Cardiac muscle cell (in vitro differentiated cells and primary cell): ENCODE data around the gene TMEM205. TPM values are rescaled to one million over a fixed set of nuclear protein-coding genes. Genes with fewer than 3 reads are reported as not detected.
"Not testable (repeated sequence)": the region's sequence is repeated elsewhere in the genome, so short reads cannot be mapped to it uniquely, and the experiment has no call there.

Source experiments
- DNase-seq, 2 donors: peaks; one replicate each; pipeline versions ENCODE4 v3.0.0 to v3.0.0-alpha.2; 2010 to 2017; ENCODE audit warnings: low read depth in 1 of 2, low spot score in 1 of 2
- H3K27ac ChIP-seq: fragments of 200-600 bp; sonication (generic); 2 replicates; pipeline ENCODE4 v1.5.1; 2016
- H3K27me3 ChIP-seq: fragments of 200-600 bp; sonication (generic); 2 replicates; pipeline ENCODE4 v1.6.0; 2016; ENCODE audit warnings: control low read depth
- H3K36me3 ChIP-seq: fragments of 200-600 bp; sonication (generic); 2 replicates; pipeline ENCODE4 v1.5.1; 2016; ENCODE audit warnings: control low read depth
- H3K4me1 ChIP-seq: fragments of 200-600 bp; sonication (generic); 2 replicates; pipeline ENCODE4 v1.8.1; 2017; ENCODE audit warnings: low read depth, mild to moderate bottlenecking, mixed run types
- H3K4me3 ChIP-seq: fragments of 200-600 bp; sonication (generic); 2 replicates; pipeline ENCODE4 v1.5.1; 2016; ENCODE audit warnings: mild to moderate bottlenecking
- H3K9me3 ChIP-seq: fragments of 200-600 bp; sonication (generic); 2 replicates; pipeline ENCODE4 v1.5.1; 2017; ENCODE audit warnings: low read depth, mild to moderate bottlenecking, control low read depth
- CTCF ChIP-seq: IDR thresholded peaks from 2 replicates; pipeline ENCODE4 v1.5.1; 2012; ENCODE audit warnings: low read depth, mild to moderate bottlenecking, low read length
- polyA plus RNA-seq: library from polyadenylated mRNA; unstranded; fragments of >200 nt; fragmentation: Nextera tagmentation; extraction: Ambion mirVana; gene quantifications from 2 replicates; pipeline ENCODE4 v1.2.1, GENCODE V29; 2016
- total RNA-seq: library from RNA; depleted of rRNA; stranded (reverse); fragments of >200 nt; gene quantifications from 2 replicates; pipeline ENCODE4 v1.2.3, GENCODE V29; 2016

Gene TMEM205
- total and polyA plus RNA-seq, 2 experiments from 2014 or later = 137 to 154 TPM

GRCh38 chr19:11349171-11349570 is 3.1 kb upstream of the TMEM205 start:
- Histone ChIP-seq H3K27ac (no peak overlapping the region), H3K4me3 (no peak overlapping the region), H3K27me3 (no peaks in the 10 kb centered on the region), H3K4me1 (no peaks in the 10 kb centered on the region), H3K36me3 (no peaks in the 10 kb centered on the region), H3K9me3 (no peaks in the 10 kb centered on the region)
- no peak for DNase-seq
- TF ChIP-seq CTCF = no peak

DNA sequence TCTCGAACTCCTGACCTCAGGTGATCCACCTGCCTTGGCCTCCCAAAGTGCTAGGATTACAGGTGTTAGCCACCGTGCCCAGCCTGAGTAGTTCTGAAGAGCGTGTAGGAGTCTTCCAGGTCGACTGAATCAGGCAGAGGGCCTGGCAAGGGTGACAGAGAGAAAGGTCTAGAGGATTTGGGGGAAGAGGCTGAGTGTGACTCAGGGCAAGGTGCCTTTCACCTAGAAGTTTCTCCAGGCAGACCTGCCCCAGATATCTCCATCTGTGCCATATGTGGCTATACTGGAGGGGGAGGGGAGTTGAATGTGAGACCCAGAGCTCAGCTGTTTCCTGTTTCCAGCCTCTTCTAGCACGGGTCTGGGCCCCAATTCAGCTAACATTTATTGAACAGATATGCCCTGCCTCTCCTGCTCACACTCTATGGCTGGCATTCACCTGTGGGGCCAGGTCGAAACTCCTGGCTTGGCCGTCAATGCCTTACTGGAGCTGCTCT is 1.5 kb upstream of the TMEM205 start:
- Histone ChIP-seq H3K27me3 (no peaks in the 10 kb centered on the region), H3K4me3 (no peak overlapping the region), H3K27ac (no peak overlapping the region), H3K4me1 (no peaks in the 10 kb centered on the region), H3K9me3 (no peaks in the 10 kb centered on the region), H3K36me3 (no peaks in the 10 kb centered on the region)
- no peak for DNase-seq
- TF ChIP-seq CTCF = no peak

DNA sequence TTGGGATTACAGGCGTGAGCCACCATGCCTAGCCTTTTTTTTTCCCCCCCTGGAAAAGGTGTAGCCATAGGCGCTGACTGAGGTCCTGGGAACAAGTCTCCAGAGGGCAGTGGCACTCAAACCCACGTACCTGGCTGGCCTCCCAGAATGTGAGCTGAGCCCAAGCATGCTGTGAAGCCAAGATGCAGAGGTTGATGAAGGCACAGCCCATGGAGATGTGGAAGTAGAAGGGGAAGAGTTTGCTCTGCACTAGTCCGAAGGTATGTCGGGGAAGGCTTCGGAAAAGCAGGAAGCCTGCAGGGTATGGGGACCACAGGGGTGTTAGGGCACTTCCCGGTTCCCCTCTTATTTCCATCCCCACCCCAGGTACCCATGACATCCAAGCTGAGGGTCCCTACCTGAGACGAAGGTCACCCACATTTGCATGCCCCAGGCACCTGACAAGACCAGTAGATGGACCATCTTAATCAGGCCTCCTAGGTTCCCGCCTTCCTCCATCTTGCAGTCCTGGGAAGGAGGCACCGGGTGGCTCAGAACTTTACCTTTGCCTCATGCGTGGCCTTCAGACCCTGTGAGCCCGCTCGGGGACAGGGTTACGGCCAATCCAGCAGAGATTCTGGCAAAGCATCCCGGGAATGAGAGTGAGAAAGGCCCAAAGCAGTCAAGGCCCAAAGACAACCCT is 805 bp downstream of the TMEM205 start:
- no peaks in the 10 kb centered on the region for H3K27me3 ChIP-seq
- H3K9me3 ChIP-seq = no peaks in the 10 kb centered on the region
- no peak overlapping the region for H3K27ac ChIP-seq
- H3K4me3 ChIP-seq = peak overlapping the region; percentile 67
- no peaks in the 10 kb centered on the region for H3K4me1 ChIP-seq
- DNase-seq = no peak
- no peak for TF ChIP-seq CTCF
- no peaks in the 10 kb centered on the region for H3K36me3 ChIP-seq

GRCh38 chr19:11342429-11342828 is 3.6 kb downstream of the TMEM205 start:
- no peak for TF ChIP-seq CTCF
- no peak for DNase-seq
- no peak overlapping the region for H3K27ac ChIP-seq
- H3K9me3 ChIP-seq = no peaks in the 10 kb centered on the region
- no peaks in the 10 kb centered on the region for H3K27me3 ChIP-seq
- H3K4me1 ChIP-seq = no peaks in the 10 kb centered on the region
- H3K36me3 ChIP-seq = no peaks in the 10 kb centered on the region
- no peak overlapping the region for H3K4me3 ChIP-seq

DNA sequence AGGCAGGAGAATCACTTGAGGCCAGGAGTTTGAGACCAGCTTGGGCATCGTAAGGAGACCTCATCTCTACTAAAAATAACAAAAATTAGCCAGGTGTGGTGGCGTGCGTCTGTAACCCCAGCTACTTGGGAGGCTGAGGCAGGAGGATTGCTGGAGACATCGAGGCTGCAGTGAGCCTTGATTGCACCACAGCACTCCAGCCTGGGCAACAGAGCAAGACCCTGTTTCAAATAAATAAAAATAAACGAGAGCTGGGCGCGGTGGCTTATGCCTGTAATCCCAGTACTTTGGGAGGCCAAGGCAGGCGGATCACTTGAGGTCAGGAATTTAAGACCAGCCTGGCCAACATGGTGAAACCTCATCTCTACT is 6.0 kb downstream of the TMEM205 start:
- H3K27ac ChIP-seq = not testable (repeated sequence)

GRCh38 chr19:11339254-11340098 is 6.6 kb downstream of the TMEM205 start, which contains the start of gene RAB3D:
Gene RAB3D (minus strand): TSS chr19:11339657. CDS start chr19:11337399, 2,258 bp downstream.
- Histone ChIP-seq H3K27me3 (no peaks in the 10 kb centered on the region), H3K27ac (no peak within 1 kb of the TSS), H3K9me3 (no peaks in the 10 kb centered on the region), H3K36me3 (no peaks in the 10 kb centered on the region), H3K4me3 (peak within 1 kb of the TSS; percentile 66), H3K4me1 (no peaks in the 10 kb centered on the region)
- DNase-seq = peak; percentile 94 to 97
- TF ChIP-seq CTCF = no peak

More for the DNA sequence above, 6.0 kb downstream of the TMEM205 start:
- not testable (repeated sequence) for H3K27me3 ChIP-seq, H3K4me3 ChIP-seq, H3K36me3 ChIP-seq, H3K9me3 ChIP-seq, DNase-seq, H3K4me1 ChIP-seq
